Measurements from ENCODE around the gene ICAM1. TPM values are rescaled to one million over a fixed set of nuclear protein-coding genes. Genes with fewer than 3 reads are reported as not detected.

Gene ICAM1
- total RNA-seq, 1 experiment from 2014 or later, result 2.3 TPM

DNA sequence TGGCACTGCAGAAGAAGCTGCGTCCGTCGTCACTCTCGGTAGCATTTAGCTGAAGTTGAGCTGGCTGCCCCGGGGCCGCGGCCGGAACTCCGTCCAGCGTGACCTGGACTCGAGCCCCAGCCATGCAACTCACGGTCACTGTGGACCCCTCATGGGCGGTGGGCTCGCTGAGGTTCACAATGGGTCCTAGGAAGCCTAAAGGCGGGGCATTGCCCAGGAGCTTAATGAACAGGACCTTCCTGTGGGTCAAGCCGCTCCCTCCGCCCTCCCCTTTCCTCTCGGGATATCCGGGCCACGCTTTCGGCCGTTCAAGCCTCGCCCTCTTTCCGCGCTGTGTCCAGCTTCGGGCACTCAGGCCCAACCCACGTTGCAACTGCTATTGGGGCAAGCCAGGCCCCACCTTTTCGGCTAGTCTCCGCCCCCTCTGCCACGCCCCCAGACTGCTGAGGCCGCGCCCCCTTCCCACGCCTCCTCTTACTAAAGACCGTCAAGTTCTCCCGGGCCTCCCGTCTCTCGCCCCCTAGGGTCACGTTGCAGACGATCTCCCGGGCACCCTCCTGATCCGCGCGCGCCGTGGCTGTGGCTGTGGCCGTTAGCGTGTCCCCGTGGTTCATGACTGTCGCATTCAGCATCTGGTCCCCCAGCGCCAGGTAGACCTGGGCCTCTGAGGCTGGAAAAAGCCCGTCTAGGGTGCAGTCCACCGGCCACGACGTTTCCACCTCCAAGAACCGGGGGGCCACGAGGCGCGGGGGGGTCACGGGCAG, 63.9 kb downstream of the ICAM1 start:
- H3T11ph ChIP-seq (ENCODE audit: low read length), result no peak overlapping the region
- peaks cover 24% of the 10 kb centered on the region for H3K23me2 ChIP-seq (ENCODE audit: insufficient read length, low read depth, low read length, poor library complexity, severe bottlenecking)
- H3K4me2 ChIP-seq (ENCODE audit: insufficient read depth, insufficient read length, low read length), result peak overlapping the region; percentile 91
- Mint-ChIP-seq H3K9me3 (no peaks in the 10 kb centered on the region; a peak in 2 of 5 replicates), H3K4me3 (peak overlapping the region; percentile 95 to 96), H3K4me1 (peaks cover 32% of the 10 kb centered on the region in 2 experiments), H3K27me3 (ENCODE audit: low read depth) (no peaks in the 10 kb centered on the region; the same call in 1 of the 2 replicates), H3K36me3 (ENCODE audit: insufficient read depth in 1 of 3, low read depth in 3 of 3) (peaks cover 4 to 20% (median 8%) of the 10 kb centered on the region in 3 experiments; a peak in 6 of 7 replicates), H3K27ac (peak overlapping the region in 1 of 3 experiments; percentile 28; a peak in 1 of 7 replicates)
- no peak overlapping the region for H4K5ac ChIP-seq (ENCODE audit: insufficient read length, low read depth, low read length)
- H3K27ac ChIP-seq (ENCODE audit: insufficient read length, low read depth, low read length), result no peak overlapping the region
- H3K79me2 ChIP-seq (ENCODE audit: insufficient read depth, low read length), result peaks cover 8% of the 10 kb centered on the region; the same call in 1 of the 2 replicates
- H2BK5ac ChIP-seq (ENCODE audit: insufficient read length, low read length), result no peak overlapping the region
- no peaks in the 10 kb centered on the region for H4K20me1 ChIP-seq (ENCODE audit: control insufficient read depth, insufficient read depth, insufficient read length)
- no peak overlapping the region for H3K9ac ChIP-seq (ENCODE audit: extremely low read depth, insufficient read length, low read length)
- H4K91ac ChIP-seq (ENCODE audit: insufficient read length, low read depth, low read length), result no peak overlapping the region
- no peak overlapping the region for H2AK5ac ChIP-seq (ENCODE audit: insufficient read length, low read length)
- TF ChIP-seq, protein P1, sequence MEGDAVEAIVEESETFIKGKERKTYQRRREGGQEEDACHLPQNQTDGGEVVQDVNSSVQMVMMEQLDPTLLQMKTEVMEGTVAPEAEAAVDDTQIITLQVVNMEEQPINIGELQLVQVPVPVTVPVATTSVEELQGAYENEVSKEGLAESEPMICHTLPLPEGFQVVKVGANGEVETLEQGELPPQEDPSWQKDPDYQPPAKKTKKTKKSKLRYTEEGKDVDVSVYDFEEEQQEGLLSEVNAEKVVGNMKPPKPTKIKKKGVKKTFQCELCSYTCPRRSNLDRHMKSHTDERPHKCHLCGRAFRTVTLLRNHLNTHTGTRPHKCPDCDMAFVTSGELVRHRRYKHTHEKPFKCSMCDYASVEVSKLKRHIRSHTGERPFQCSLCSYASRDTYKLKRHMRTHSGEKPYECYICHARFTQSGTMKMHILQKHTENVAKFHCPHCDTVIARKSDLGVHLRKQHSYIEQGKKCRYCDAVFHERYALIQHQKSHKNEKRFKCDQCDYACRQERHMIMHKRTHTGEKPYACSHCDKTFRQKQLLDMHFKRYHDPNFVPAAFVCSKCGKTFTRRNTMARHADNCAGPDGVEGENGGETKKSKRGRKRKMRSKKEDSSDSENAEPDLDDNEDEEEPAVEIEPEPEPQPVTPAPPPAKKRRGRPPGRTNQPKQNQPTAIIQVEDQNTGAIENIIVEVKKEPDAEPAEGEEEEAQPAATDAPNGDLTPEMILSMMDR (conservative IDR thresholded peaks at IDR 0.05), result peak; percentile 29; the same call in 2 of the 3 replicates
- H2BK12ac ChIP-seq (ENCODE audit: insufficient read length, low read depth, low read length), result no peak overlapping the region
- H3K79me1 ChIP-seq (ENCODE audit: insufficient read depth, low read depth, low read length, poor library complexity, severe bottlenecking), result peaks cover 4% of the 10 kb centered on the region
- H3K4me1 ChIP-seq (ENCODE audit: insufficient read depth, low read length), result peaks cover 6% of the 10 kb centered on the region; the same call in 1 of the 2 replicates
- H3K27me3 ChIP-seq (ENCODE audit: insufficient read depth, low read length), result no peaks in the 10 kb centered on the region; the same call in 1 of the 2 replicates
- no peaks in the 10 kb centered on the region for H3K9me3 ChIP-seq (ENCODE audit: control insufficient read depth, low read depth, low read length)
- no peak overlapping the region for H3K18ac ChIP-seq (ENCODE audit: insufficient read length, low read depth, low read length)
- no peak overlapping the region for H3K23ac ChIP-seq (ENCODE audit: insufficient read length, low read depth, low read length)
- no peak overlapping the region for H2BK15ac ChIP-seq (ENCODE audit: low read depth, low read length)
- H3K56ac ChIP-seq (ENCODE audit: insufficient read length, low read depth, low read length), result no peak overlapping the region
- no peak overlapping the region for H3K14ac ChIP-seq (ENCODE audit: insufficient read depth, low read length)
- no CpG with 5 or more reads among the region's 59 CpGs for WGBS (ENCODE audit: extremely low coverage, insufficient read length, low lambda C conversion rate)
- no peak overlapping the region for H2BK20ac ChIP-seq (ENCODE audit: low read depth, low read length, poor library complexity, severe bottlenecking)
- no peak overlapping the region for H3K4ac ChIP-seq (ENCODE audit: low read depth, low read length)
- H4K8ac ChIP-seq (replicated peaks; ENCODE audit: insufficient read length, low read depth, low read length), result no peak overlapping the region
- peak; percentile 95 for DNase-seq
- H2BK120ac ChIP-seq (ENCODE audit: low read depth, low read length, poor library complexity, severe bottlenecking), result no peak overlapping the region
- H2AFZ ChIP-seq (ENCODE audit: low read length), result no peak overlapping the region
